ENCODE results near the gene IGFLR1. TPM values are rescaled to one million over a fixed set of nuclear protein-coding genes. Genes with fewer than 3 reads are reported as not detected.

Gene IGFLR1
- total RNA-seq, 1 donor = 1.9 TPM

DNA sequence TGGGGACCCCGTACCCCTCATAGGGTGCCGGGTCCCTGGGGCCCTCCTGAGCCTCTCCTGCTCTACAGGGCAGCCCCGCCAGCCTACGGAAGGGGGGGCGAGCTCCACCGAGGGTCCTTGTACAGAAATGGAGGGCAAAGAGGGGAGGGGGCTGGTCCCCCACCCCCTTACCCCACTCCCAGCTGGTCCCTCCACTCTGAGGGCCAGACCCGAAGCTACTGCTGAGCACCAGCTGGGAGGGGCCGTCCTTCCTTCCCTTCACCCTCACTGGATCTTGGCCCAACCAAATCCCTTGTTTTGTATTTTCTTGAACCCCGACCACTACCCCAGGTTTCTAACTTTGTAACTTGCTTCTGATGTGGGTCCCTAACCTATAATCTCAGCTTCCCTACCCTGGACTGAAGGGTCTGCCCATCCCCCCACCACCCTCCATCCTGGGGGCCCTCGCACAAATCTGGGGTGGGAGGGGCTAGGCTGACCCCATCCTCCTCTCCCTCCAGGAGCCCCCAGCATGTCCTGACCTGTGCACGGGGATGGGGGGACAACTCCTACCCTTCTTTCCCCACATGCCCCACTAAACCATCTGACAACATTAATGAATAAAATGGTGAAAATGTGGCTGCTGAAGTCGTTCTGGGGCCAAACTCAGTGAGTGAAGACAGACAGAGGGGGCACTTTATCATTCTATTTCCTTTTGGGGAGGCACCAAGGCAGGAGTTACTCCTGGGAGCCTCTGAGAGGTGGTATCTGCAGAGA, 46.1 kb upstream of the IGFLR1 start:
- DNase-seq (ENCODE audit: low read depth) = no peak
- H3K4me3 ChIP-seq (ENCODE audit: low read depth, low read length) = no peak overlapping the region
- no peak for TF ChIP-seq CTCF (IDR thresholded peaks at IDR 0.05; ENCODE audit: insufficient read depth, low read length)

DNA sequence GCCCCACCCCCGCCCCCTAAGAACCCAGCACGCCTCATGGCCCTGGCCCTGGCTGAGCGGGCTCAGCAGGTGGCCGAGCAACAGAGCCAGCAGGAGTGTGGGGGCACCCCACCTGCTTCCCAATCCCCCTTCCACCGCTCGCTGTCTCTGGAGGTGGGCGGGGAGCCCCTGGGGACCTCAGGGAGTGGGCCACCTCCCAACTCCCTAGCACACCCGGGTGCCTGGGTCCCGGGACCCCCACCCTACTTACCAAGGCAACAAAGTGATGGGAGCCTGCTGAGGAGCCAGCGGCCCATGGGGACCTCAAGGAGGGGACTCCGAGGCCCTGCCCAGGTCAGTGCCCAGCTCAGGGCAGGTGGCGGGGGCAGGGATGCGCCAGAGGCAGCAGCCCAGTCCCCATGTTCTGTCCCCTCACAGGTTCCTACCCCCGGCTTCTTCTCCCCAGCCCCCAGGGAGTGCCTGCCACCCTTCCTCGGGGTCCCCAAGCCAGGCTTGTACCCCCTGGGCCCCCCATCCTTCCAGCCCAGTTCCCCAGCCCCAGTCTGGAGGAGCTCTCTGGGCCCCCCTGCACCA, 45.1 kb upstream of the IGFLR1 start:
- no peak overlapping the region for H3K4me3 ChIP-seq (ENCODE audit: low read depth, low read length)
- no peak for TF ChIP-seq CTCF (IDR thresholded peaks at IDR 0.05; ENCODE audit: insufficient read depth, low read length)
- DNase-seq (ENCODE audit: low read depth) = no peak

GRCh38 chr19:35786299-35787160, 44.3 kb upstream of the IGFLR1 start:
- TF ChIP-seq CTCF (IDR thresholded peaks at IDR 0.05; ENCODE audit: insufficient read depth, low read length) = no peak
- no peak for DNase-seq (ENCODE audit: low read depth)
- H3K4me3 ChIP-seq (ENCODE audit: low read depth, low read length) = no peak overlapping the region

GRCh38 chr19:35785339-35785627, 43.0 kb upstream of the IGFLR1 start:
- H3K4me3 ChIP-seq (ENCODE audit: low read depth, low read length) = no peak overlapping the region
- no peak for TF ChIP-seq CTCF (IDR thresholded peaks at IDR 0.05; ENCODE audit: insufficient read depth, low read length)

GRCh38 chr19:35784503-35785338, 42.5 kb upstream of the IGFLR1 start:
- TF ChIP-seq CTCF (IDR thresholded peaks at IDR 0.05; ENCODE audit: insufficient read depth, low read length) = no peak
- H3K4me3 ChIP-seq (ENCODE audit: low read depth, low read length) = no peak overlapping the region
- no peak for DNase-seq (ENCODE audit: low read depth)

More at GRCh38 chr19:35785339-35785627, 43.0 kb upstream of the IGFLR1 start:
- DNase-seq (ENCODE audit: low read depth) = no peak
